ENCODE measurements around the gene ABCA10.

The ABCA10 gene

GRCh38 chr17:69265873-69266272, 37.2 kb upstream of the ABCA10 start:
- no peak for TF ChIP-seq CTCF (conservative IDR thresholded peaks at IDR 0.05)
- no peak overlapping the region for H3K27ac ChIP-seq

- no peak overlapping the region for H3K27ac ChIP-seq
- no peak for TF ChIP-seq CTCF (conservative IDR thresholded peaks at IDR 0.05)
Measured at GRCh38 chr17:69254187-69254586, 25.6 kb upstream of the ABCA10 start.

- TF ChIP-seq CTCF (conservative IDR thresholded peaks at IDR 0.05), result no peak
- H3K27ac ChIP-seq, result no peak overlapping the region
Measured at GRCh38 chr17:69250641-69251040, 22.0 kb upstream of the ABCA10 start.

- peak; percentile 72 for TF ChIP-seq CTCF (conservative IDR thresholded peaks at IDR 0.05)
- H3K27ac ChIP-seq, result no peak overlapping the region
Measured at GRCh38 chr17:69246726-69247375, 18.2 kb upstream of the ABCA10 start.

GRCh38 chr17:69246202-69246601, 17.6 kb upstream of the ABCA10 start:
- TF ChIP-seq CTCF (conservative IDR thresholded peaks at IDR 0.05), result no peak
- H3K27ac ChIP-seq, result no peak overlapping the region

GRCh38 chr17:69245617-69246016, 17.0 kb upstream of the ABCA10 start:
- H3K27ac ChIP-seq, result no peak overlapping the region
- TF ChIP-seq CTCF (conservative IDR thresholded peaks at IDR 0.05), result no peak

GRCh38 chr17:69239611-69240600, 11.3 kb upstream of the ABCA10 start:
- TF ChIP-seq CTCF (conservative IDR thresholded peaks at IDR 0.05), result no peak

More at GRCh38 chr17:69239611-69240600, 11.3 kb upstream of the ABCA10 start:
- H3K27ac ChIP-seq, result peak overlapping the region; percentile 14; the same call in 1 of the 2 replicates
